Liver (tissue), 3 donors: Measurements from ENCODE around the gene RCBTB1.

Experiments
- FOXA1 ChIP-seq: IDR thresholded peaks from 2 replicates; pipeline ENCODE4 v1.6.1; 2016; ENCODE audit warnings: antibody characterized with exemption
- JUND ChIP-seq, 2 donors: IDR thresholded peaks; 2 replicates each; pipeline ENCODE4 v1.6.1; 2016; ENCODE audit warnings: antibody characterized with exemption in 2 of 2
- TF ChIP-seq, protein P1 (sequence below): fragments of 150-350 bp; IDR thresholded peaks from 2 replicates; pipeline ENCODE4 v1.5.1; 2017; ENCODE audit warnings: improper control_type of control experiment, low read depth, low read length; ENCODE audit not compliant: missing input control
- TF ChIP-seq, protein P2 (sequence below): IDR thresholded peaks from 2 replicates; pipeline ENCODE4 v1.6.1; 2016; ENCODE audit warnings: antibody characterized with exemption
- TF ChIP-seq, protein P3 (sequence below): IDR thresholded peaks from 2 replicates; pipeline ENCODE4 v1.6.1; 2016; ENCODE audit warnings: antibody characterized with exemption
- donor health status: healthy.
- donor health status: healthy.

DNA sequence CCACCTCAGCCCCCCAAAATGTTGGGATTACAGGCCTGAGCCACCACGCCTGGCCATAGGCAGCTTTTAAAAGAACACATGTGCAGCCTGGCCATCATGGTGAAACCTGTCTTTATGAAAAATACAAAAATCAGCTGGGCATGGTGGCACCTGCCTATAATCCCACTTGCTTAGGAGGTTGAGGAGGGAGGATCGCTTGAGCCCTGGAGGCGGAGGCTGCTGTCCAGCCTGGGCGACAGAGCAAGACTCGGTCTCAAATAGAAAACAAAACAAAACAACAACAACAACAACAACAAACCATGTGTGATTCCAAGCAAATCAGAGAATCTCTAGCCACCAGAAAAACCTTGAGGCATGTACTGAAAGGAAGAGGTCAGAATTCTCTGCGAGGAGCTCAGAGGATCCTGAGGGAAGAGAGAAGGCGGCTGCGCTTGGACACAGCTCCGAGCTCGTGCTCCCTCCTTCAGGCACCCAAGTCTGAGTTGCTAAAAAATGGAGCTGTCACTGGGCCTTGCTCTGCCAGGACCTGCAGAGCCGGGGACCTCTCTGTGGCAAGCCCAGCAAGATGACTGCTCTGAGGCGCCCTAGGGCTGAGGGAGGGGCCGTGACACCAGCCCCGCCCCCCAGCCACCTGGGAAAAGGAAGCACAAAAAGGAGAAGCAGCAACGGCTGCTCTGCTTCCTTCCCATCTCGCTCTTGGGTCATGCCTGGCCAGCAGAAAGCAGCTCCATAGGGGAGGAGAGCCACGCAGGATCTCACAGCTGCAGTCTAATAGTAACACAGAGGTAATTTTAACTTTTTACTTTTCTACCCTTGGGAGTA lies 42.7 kb upstream of the RCBTB1 start, which contains the start of gene ARL11:
- TF ChIP-seq, protein P1, sequence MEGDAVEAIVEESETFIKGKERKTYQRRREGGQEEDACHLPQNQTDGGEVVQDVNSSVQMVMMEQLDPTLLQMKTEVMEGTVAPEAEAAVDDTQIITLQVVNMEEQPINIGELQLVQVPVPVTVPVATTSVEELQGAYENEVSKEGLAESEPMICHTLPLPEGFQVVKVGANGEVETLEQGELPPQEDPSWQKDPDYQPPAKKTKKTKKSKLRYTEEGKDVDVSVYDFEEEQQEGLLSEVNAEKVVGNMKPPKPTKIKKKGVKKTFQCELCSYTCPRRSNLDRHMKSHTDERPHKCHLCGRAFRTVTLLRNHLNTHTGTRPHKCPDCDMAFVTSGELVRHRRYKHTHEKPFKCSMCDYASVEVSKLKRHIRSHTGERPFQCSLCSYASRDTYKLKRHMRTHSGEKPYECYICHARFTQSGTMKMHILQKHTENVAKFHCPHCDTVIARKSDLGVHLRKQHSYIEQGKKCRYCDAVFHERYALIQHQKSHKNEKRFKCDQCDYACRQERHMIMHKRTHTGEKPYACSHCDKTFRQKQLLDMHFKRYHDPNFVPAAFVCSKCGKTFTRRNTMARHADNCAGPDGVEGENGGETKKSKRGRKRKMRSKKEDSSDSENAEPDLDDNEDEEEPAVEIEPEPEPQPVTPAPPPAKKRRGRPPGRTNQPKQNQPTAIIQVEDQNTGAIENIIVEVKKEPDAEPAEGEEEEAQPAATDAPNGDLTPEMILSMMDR = no peak
- TF ChIP-seq FOXA1 (no peak), JUND (IDR thresholded peaks at IDR 0.05) (no peak)
- TF ChIP-seq, protein P2, sequence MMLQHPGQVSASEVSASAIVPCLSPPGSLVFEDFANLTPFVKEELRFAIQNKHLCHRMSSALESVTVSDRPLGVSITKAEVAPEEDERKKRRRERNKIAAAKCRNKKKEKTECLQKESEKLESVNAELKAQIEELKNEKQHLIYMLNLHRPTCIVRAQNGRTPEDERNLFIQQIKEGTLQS = no peak
- TF ChIP-seq, protein P3, sequence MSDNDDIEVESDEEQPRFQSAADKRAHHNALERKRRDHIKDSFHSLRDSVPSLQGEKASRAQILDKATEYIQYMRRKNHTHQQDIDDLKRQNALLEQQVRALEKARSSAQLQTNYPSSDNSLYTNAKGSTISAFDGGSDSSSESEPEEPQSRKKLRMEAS = no peak
